Brain microvascular endothelial cell (primary cell): ENCODE results near the gene CTCF.
A peak's percentile ranks its signal among the peaks of the same experiment; 100 is the strongest.

Source experiments
- DNase-seq: peaks from one replicate; pipeline ENCODE4 v3.0.0-alpha.2; 2020
- H3K27ac ChIP-seq: fragments of 250-450 bp; sonication (Bioruptor Pico); 2 replicates; pipeline ENCODE4 v1.5.1; 2020; ENCODE audit warnings: mild to moderate bottlenecking, moderate library complexity
- H3K27me3 ChIP-seq: fragments of 250-450 bp; sonication (Bioruptor Pico); replicated peaks from 2 replicates; pipeline ENCODE4 v1.5.1; 2020; ENCODE audit warnings: mild to moderate bottlenecking
- H3K36me3 ChIP-seq: fragments of 250-450 bp; sonication (Bioruptor Pico); replicated peaks from 2 replicates; pipeline ENCODE4 v1.5.1; 2020; ENCODE audit warnings: mild to moderate bottlenecking
- H3K4me3 ChIP-seq: 2 replicates; pipeline ENCODE4 v1.5.1; 2011; ENCODE audit warnings: low read depth, mild to moderate bottlenecking, control low read depth, low read length, moderate library complexity
- CTCF ChIP-seq: IDR thresholded peaks from 2 replicates; pipeline ENCODE4 v1.5.1; 2011; ENCODE audit warnings: low read depth, mild to moderate bottlenecking, moderate library complexity, low read length, control low read depth, inconsistent platforms; ENCODE audit errors: missing control alignments
- in situ Hi-C: cut with HindIII; loops from 2 replicates; pipeline ENCODE4 v1.10.0; 2017; ENCODE audit warnings: low sequenced_read_pairs, low pct_ligation_motif_present

Gene CTCF

GRCh38 chr16:67544844-67545664, 17.3 kb upstream of the CTCF start:
- H3K27me3 ChIP-seq, result no peaks in the 10 kb centered on the region
- no peak for DNase-seq
- in situ Hi-C loops, result no loop called here
- H3K27ac ChIP-seq, result no peak overlapping the region
- H3K4me3 ChIP-seq, result no peak overlapping the region
- TF ChIP-seq CTCF, result no peak
- peaks cover 66% of the 10 kb centered on the region for H3K36me3 ChIP-seq

GRCh38 chr16:67545665-67546024, 16.7 kb upstream of the CTCF start:
- Histone ChIP-seq H3K27ac (no peak overlapping the region), H3K27me3 (no peaks in the 10 kb centered on the region), H3K36me3 (peaks cover 60% of the 10 kb centered on the region), H3K4me3 (no peak overlapping the region)
- DNase-seq, result no peak
- in situ Hi-C loops, result no loop called here
- no peak for TF ChIP-seq CTCF

- no peak for DNase-seq
- H3K27ac ChIP-seq, result no peak overlapping the region
- peaks cover 56% of the 10 kb centered on the region for H3K36me3 ChIP-seq
- no peaks in the 10 kb centered on the region for H3K27me3 ChIP-seq
- in situ Hi-C loops, result no loop called here
- no peak for TF ChIP-seq CTCF
- no peak overlapping the region for H3K4me3 ChIP-seq
Measured at GRCh38 chr16:67546091-67546501, 16.2 kb upstream of the CTCF start.

GRCh38 chr16:67546761-67547422, 15.4 kb upstream of the CTCF start:
- no peaks in the 10 kb centered on the region for H3K27me3 ChIP-seq
- peaks cover 50% of the 10 kb centered on the region for H3K36me3 ChIP-seq
- no peak overlapping the region for H3K4me3 ChIP-seq
- no peak overlapping the region for H3K27ac ChIP-seq
- peak; percentile 97 for TF ChIP-seq CTCF
- in situ Hi-C loops, result no loop called here
- peak; percentile 45 for DNase-seq

- TF ChIP-seq CTCF, result no peak
- H3K27ac ChIP-seq, result no peak overlapping the region
- in situ Hi-C loops, result no loop called here
- no peak for DNase-seq
- no peak overlapping the region for H3K4me3 ChIP-seq
- H3K27me3 ChIP-seq, result no peaks in the 10 kb centered on the region
- H3K36me3 ChIP-seq, result peaks cover 45% of the 10 kb centered on the region
Measured at GRCh38 chr16:67547423-67548264, 14.7 kb upstream of the CTCF start.
